ENCODE results near the gene PRPF8. TPM values are rescaled to one million over a fixed set of nuclear protein-coding genes. Genes with fewer than 3 reads are reported as not detected.
A peak's percentile ranks its signal among the peaks of the same experiment; 100 is the strongest.

The PRPF8 gene
- polyA plus RNA-seq, 3 donors, result 53.3 to 128 (median 78.0) TPM

DNA sequence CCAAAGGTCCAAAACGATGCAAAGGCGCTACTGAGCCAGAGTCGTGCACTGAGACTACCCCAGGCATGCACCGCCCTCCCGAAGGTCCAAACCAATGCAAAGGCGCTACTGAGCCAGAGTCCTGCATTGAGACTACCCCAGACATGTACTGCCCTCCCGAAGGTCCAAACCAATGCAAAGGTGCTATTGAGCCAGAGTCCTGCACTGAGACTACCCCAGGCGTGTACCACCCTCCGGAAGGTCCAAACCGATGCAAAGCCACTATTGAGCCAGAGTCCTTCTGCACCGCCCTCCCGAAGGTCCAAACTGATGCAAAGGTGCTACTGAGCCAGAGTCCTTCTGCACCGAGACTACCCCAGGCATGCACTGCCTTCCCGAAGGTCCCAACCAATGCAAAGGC is 83.1 kb downstream of the PRPF8 start:
- intact Hi-C loops (cut with micrococcal nuclease), result no loop called here
- Histone ChIP-seq H3K27me3 (ENCODE audit: control insufficient read depth in 2 of 2, insufficient read depth in 2 of 2, low read length in 2 of 2) (no peaks in the 10 kb centered on the region), H3K4me2 (replicated peaks; ENCODE audit: extremely low read depth, low read length, poor library complexity, severe bottlenecking) (no peak overlapping the region), H3K4me1 (ENCODE audit: control insufficient read depth in 1 of 2, insufficient read depth in 2 of 2, low read length in 2 of 2) (peaks cover 20 to 22% of the 10 kb centered on the region in 2 donors), H4K20me1 (ENCODE audit: insufficient read depth, low read length) (peaks cover 30% of the 10 kb centered on the region), H3K9ac (ENCODE audit: insufficient read depth, low read length, poor library complexity, severe bottlenecking) (no peak overlapping the region), H3K9me3 (replicated peaks in 1 of 2; ENCODE audit: control insufficient read depth in 1 of 2, insufficient read depth in 1 of 2, low read length in 2 of 2) (peaks cover 8 to 11% of the 10 kb centered on the region in 2 donors), H3K27ac (ENCODE audit: low read depth in 1 of 2, low read length in 2 of 2) (no peak overlapping the region), H3K4me3 (replicated peaks in 1 of 3; ENCODE audit: low read depth in 2 of 3, low read length in 3 of 3) (no peak overlapping the region), H2AFZ (ENCODE audit: insufficient read depth, low read depth, low read length, poor library complexity, severe bottlenecking) (no peak overlapping the region), H3K36me3 (replicated peaks in 1 of 2; ENCODE audit: control insufficient read depth in 1 of 2, insufficient read depth in 2 of 2, low read length in 2 of 2) (peaks cover 52 to 83% of the 10 kb centered on the region in 2 donors), H3K79me2 (ENCODE audit: insufficient read depth, low read length) (peaks cover 14% of the 10 kb centered on the region)
- WGBS (ENCODE audit: insufficient coverage), result 98% methylated on average over 14 of the region's 14 CpGs
- Mint-ChIP-seq H3K27ac (peak overlapping the region in 2 of 7 donors; percentile 21 to 26), H3K36me3 (peaks cover 70 to 87% of the 10 kb centered on the region in 2 donors), H3K9me3 (peaks cover 3 to 18% (median 9%) of the 10 kb centered on the region in 7 donors), H3K4me3 (no peak overlapping the region), H3K4me1 (peaks cover 13% of the 10 kb centered on the region), H3K27me3 (ENCODE audit: low read depth in 3 of 3) (peaks cover 0 to 5% (median 4%) of the 10 kb centered on the region in 3 donors)
- no peak for DNase-seq
- TF ChIP-seq, protein P1, sequence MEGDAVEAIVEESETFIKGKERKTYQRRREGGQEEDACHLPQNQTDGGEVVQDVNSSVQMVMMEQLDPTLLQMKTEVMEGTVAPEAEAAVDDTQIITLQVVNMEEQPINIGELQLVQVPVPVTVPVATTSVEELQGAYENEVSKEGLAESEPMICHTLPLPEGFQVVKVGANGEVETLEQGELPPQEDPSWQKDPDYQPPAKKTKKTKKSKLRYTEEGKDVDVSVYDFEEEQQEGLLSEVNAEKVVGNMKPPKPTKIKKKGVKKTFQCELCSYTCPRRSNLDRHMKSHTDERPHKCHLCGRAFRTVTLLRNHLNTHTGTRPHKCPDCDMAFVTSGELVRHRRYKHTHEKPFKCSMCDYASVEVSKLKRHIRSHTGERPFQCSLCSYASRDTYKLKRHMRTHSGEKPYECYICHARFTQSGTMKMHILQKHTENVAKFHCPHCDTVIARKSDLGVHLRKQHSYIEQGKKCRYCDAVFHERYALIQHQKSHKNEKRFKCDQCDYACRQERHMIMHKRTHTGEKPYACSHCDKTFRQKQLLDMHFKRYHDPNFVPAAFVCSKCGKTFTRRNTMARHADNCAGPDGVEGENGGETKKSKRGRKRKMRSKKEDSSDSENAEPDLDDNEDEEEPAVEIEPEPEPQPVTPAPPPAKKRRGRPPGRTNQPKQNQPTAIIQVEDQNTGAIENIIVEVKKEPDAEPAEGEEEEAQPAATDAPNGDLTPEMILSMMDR (IDR thresholded peaks at IDR 0.05), result no peak

Small RNAs within 50 kb of the gene (small RNA-seq; reads per million reads assigned to genes)
- not detected for gene RN7SL105P (ENCODE audit: insufficient read length, low read depth)

Other genes with a start within 250 kb of the PRPF8 start
- 10 to 100 TPM; 22.3 to 28.0 (median 26.5) TPM for gene CRK, start 228.6 kb downstream of the PRPF8 start, polyA plus RNA-seq
- gene MYO1C, start 192.2 kb downstream of the PRPF8 start, polyA plus RNA-seq, result 1 to 10 TPM; 2.5 to 9.5 (median 3.1) TPM
- gene INPP5K, start 168.3 kb downstream of the PRPF8 start, polyA plus RNA-seq, result 10 to 100 TPM; 50.3 to 58.7 (median 53.0) TPM
- gene PITPNA, start 122.1 kb downstream of the PRPF8 start, polyA plus RNA-seq, result 10 to 100 TPM; 43.5 to 46.4 (median 45.0) TPM
- gene SLC43A2, start 56.0 kb downstream of the PRPF8 start, polyA plus RNA-seq, result 100 to 1,000 TPM; 115 to 151 (median 117) TPM
- gene SCARF1, start 39.1 kb downstream of the PRPF8 start, polyA plus RNA-seq, result 10 to 100 TPM in 1 of 3 donors, 1 to 10 TPM in 2; 5.2 to 23.4 (median 6.3) TPM
- 10 to 100 TPM; 23.8 to 49.5 (median 49.4) TPM for gene RILP, start 35.0 kb downstream of the PRPF8 start, polyA plus RNA-seq
- under 1 TPM in 1 of 3 donors, not detected in 2; 0.03 TPM for gene TLCD2, start 25.5 kb upstream of the PRPF8 start, polyA plus RNA-seq
- gene WDR81, start 39.8 kb upstream of the PRPF8 start, polyA plus RNA-seq, result 10 to 100 TPM in 1 of 3 donors, 1 to 10 TPM in 2; 6.2 to 45.4 (median 8.8) TPM
- gene SERPINF2, start 58.0 kb upstream of the PRPF8 start, polyA plus RNA-seq, result 1 to 10 TPM in 1 of 3 donors, under 1 TPM in 2; 0.75 to 1.5 (median 0.79) TPM
- 1 to 10 TPM; 6.7 to 9.9 (median 8.0) TPM for gene SERPINF1, start 77.2 kb upstream of the PRPF8 start, polyA plus RNA-seq
- gene SMYD4, start 145.0 kb upstream of the PRPF8 start, polyA plus RNA-seq, result 1 to 10 TPM; 3.2 to 7.6 (median 6.1) TPM
- gene RPA1, start 145.1 kb upstream of the PRPF8 start, polyA plus RNA-seq, result 10 to 100 TPM; 18.5 to 27.4 (median 23.8) TPM

All from CD14-positive monocyte (primary cell).